HEK293T (cell line): ENCODE results near the gene SLC66A2.

ENCODE experiments used
- CTCF ChIA-PET: fragments of 350-600 bp; formaldehyde crosslinking; extraction: SDS; loops from one replicate; lab custom pipeline; 2021; ENCODE audit warnings: antibody characterized with exemption, inconsistent platforms; lab: Yijun Ruan, JAX
- POLR2A ChIA-PET: fragments of 350-600 bp; formaldehyde crosslinking; extraction: SDS; loops from one replicate; lab custom pipeline; 2020; ENCODE audit warnings: antibody characterized with exemption, inconsistent platforms; lab: Yijun Ruan, JAX
- DNase-seq: peaks from one replicate; pipeline ENCODE4 v3.0.0; 2012; ENCODE audit warnings: mixed read lengths; ENCODE audit errors: extremely low spot score
- ARNT ChIP-seq: fragments of 450-650 bp; IDR thresholded peaks from 2 replicates; pipeline ENCODE4 v1.6.1; 2017; ENCODE audit warnings: mild to moderate bottlenecking
- BHLHE40 ChIP-seq: fragments of 450-650 bp; IDR thresholded peaks from 2 replicates; pipeline ENCODE4 v1.6.1; 2016; ENCODE audit warnings: mild to moderate bottlenecking, moderate library complexity, borderline replicate concordance
- CTBP1 ChIP-seq: fragments of 450-650 bp; IDR thresholded peaks from 2 replicates; pipeline ENCODE4 v1.6.1; 2016; ENCODE audit warnings: borderline replicate concordance
- ELF4 ChIP-seq: fragments of 450-650 bp; IDR thresholded peaks from 2 replicates; pipeline ENCODE4 v1.6.1; 2017; ENCODE audit warnings: antibody characterized with exemption
- FOXA1 ChIP-seq: fragments of 450-650 bp; IDR thresholded peaks from 2 replicates; pipeline ENCODE4 v1.6.1; 2016; ENCODE audit warnings: mild to moderate bottlenecking
- FOXK2 ChIP-seq: fragments of 450-650 bp; IDR thresholded peaks from 2 replicates; pipeline ENCODE4 v1.6.1; 2016; ENCODE audit warnings: mild to moderate bottlenecking
- FOXM1 ChIP-seq: fragments of 450-650 bp; IDR thresholded peaks from 2 replicates; pipeline ENCODE4 v1.6.1; 2017; ENCODE audit warnings: mild to moderate bottlenecking, borderline replicate concordance
- HDGF ChIP-seq: fragments of 450-650 bp; IDR thresholded peaks from 2 replicates; pipeline ENCODE4 v1.6.1; 2017; ENCODE audit warnings: antibody characterized with exemption, borderline replicate concordance
- L3MBTL2 ChIP-seq: fragments of 450-650 bp; conservative IDR thresholded peaks from 2 replicates; pipeline ENCODE4 v1.6.1; 2016; ENCODE audit warnings: mild to moderate bottlenecking
- LEF1 ChIP-seq: fragments of 450-650 bp; IDR thresholded peaks from 2 replicates; pipeline ENCODE4 v1.6.1; 2017; ENCODE audit warnings: mild to moderate bottlenecking, borderline replicate concordance
- NFRKB ChIP-seq: fragments of 450-650 bp; IDR thresholded peaks from 2 replicates; pipeline ENCODE4 v1.6.1; 2016; ENCODE audit warnings: mild to moderate bottlenecking, moderate library complexity
- SP1 ChIP-seq: fragments of 450-650 bp; IDR thresholded peaks from 2 replicates; pipeline ENCODE4 v1.6.1; 2017
- SUZ12 ChIP-seq: fragments of 450-650 bp; IDR thresholded peaks from 2 replicates; pipeline ENCODE4 v1.6.1; 2016; ENCODE audit warnings: mild to moderate bottlenecking
- TARDBP ChIP-seq: fragments of 450-650 bp; IDR thresholded peaks from 2 replicates; pipeline ENCODE4 v1.6.1; 2016
- ZNF384 ChIP-seq: fragments of 450-650 bp; IDR thresholded peaks from 2 replicates; pipeline ENCODE4 v1.6.1; 2016
- TF ChIP-seq, protein P1 (sequence below): fragments of 450-650 bp; IDR thresholded peaks from 2 replicates; pipeline ENCODE4 v1.6.1; 2016

The SLC66A2 gene

DNA sequence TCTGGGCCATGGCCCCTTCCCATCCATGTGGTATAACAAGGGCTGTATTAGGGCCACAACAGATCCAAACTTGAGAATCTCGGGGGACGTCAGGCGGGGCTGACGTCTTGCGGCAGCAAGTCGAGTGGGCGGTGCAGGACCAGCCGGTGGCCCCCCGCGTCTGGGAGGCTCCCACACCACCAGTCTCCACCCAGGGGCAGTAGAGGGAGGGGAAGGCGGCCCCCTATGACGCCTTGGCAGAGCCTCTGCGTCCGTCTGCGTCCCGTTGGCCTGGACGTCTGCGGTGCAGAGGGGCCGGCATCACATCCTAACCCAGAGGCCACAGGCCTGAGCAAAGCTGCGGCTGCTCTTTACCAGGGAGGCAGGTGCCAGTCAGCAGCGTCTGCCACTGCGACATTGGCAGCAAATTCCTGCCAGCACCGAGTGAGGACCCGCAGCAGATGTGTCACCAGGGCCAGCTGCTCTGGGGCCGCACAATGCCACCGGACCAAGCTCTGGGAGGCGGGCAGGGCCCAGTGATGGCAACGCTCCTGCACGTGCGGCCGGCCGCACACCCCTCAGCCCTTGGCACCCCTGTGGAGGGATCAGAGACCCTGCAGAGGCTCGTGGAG lies 79.9 kb downstream of the SLC66A2 start:
- TF ChIP-seq ZNF384 (no peak), FOXM1 (no peak), ELF4 (no peak), LEF1 (no peak), SUZ12 (no peak), L3MBTL2 (no peak), BHLHE40 (no peak), TARDBP (no peak), SP1 (no peak), FOXK2 (no peak), NFRKB (no peak), CTBP1 (no peak), ARNT (no peak), FOXA1 (no peak)
- TF ChIP-seq, protein P1, sequence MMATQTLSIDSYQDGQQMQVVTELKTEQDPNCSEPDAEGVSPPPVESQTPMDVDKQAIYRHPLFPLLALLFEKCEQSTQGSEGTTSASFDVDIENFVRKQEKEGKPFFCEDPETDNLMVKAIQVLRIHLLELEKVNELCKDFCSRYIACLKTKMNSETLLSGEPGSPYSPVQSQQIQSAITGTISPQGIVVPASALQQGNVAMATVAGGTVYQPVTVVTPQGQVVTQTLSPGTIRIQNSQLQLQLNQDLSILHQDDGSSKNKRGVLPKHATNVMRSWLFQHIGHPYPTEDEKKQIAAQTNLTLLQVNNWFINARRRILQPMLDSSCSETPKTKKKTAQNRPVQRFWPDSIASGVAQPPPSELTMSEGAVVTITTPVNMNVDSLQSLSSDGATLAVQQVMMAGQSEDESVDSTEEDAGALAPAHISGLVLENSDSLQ, result no peak
- ChIA-PET POLR2A (no interaction called here), CTCF (no interaction called here)
- DNase-seq, result no peak

DNA sequence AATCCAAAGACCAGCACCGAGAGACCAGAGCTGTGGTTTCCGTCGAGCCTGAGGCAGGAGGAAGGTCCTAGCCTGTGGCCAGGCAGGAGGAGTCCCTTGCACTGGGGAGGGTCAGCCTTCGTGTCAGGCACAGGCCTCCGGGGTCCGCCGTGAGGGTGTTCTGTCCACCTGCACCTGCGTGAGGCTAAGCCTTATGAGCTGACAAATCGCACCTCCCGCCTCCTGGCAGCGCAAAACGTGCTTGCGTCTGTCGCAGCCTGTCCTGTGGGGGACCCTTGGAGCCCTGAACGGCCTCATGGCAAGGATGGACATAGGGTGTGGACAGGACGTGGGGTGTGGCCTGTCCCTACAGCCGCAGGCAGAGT lies 80.4 kb downstream of the SLC66A2 start:
- DNase-seq, result no peak
- ChIA-PET POLR2A (no interaction called here), CTCF (no interaction called here)
- TF ChIP-seq BHLHE40 (no peak), FOXK2 (no peak), SP1 (no peak), TARDBP (no peak), HDGF (no peak), NFRKB (no peak), ZNF384 (no peak), ARNT (no peak), ELF4 (no peak), LEF1 (no peak), L3MBTL2 (no peak), FOXA1 (no peak), CTBP1 (no peak), SUZ12 (no peak), FOXM1 (no peak)
- TF ChIP-seq, protein P1, result no peak

DNA sequence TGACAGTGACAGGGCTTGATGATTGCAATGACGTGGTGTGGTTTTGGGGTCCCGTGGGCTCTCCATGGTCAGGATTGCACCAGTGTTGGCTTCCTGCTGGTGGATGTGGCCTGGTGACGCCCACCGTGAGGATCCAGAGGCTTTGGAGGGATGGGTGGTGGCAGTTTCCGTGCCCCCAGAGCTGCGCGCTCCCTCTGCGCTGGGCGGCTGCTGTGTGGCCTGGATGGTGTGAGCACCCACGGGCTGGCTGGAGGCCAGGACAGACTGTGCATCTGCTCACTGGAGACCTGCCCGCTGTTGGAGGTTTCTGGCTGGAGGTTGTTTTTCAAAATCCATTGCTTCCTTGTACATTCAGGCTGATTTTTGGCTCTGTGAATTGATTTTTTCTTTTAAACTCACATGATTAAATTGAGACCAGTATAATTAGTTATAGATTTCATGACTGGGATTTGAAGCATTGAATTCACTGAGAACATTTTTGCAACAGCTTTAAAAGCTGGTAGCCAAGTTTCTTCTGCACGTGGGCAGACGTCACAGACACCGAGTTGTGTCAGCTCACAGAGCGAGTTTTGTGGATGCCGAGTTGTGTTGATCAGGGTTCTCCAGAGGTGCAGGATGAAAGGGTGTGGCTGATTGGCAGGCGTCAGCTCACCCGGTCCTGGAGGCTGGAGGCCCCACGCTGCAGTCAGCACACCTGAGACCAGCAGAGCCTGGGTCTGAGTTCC lies 81.0 kb downstream of the SLC66A2 start:
- CTCF ChIA-PET, result no interaction called here
- TF ChIP-seq, protein P1, result no peak
- TF ChIP-seq L3MBTL2, result no peak
- no peak for TF ChIP-seq ELF4
- TF ChIP-seq SUZ12, result no peak
- POLR2A ChIA-PET, result no interaction called here
- no peak for DNase-seq

DNA sequence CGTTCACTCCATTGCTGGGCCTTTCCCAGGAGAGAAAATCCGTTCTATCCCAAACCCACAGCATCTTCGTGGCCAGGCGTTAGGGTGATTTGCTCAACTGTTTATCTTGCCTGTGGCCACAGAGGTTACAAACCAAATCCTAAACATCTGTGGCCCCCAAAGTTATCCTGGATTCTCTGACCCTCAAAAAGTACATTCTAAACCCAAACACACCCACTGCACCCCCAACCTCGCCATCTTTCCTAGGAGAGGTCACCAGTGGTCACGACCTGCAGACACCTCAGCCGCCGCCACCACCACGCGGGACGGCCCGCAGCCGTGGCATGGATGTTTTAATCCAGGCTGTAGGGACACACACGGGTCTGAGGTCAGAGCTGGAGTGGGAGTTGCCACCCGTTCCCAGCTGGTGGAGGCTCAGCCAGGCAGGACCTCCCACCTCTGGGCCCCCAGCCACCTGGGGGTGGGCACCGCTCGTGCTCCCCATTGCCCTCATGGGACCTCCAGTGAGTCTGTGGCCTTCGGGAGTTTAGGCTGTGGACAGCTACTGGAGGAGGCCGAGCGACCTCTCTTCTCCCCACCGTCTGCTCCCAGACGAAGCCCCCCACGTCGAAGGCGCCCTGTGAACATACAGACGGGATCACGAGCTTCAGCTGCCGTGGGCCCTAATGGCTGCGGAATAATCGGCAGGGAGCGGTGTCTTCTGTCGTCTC lies 81.7 kb downstream of the SLC66A2 start:
- ChIA-PET CTCF (no interaction called here), POLR2A (no interaction called here)
- no peak for DNase-seq
- TF ChIP-seq FOXM1, result no peak
- no peak for TF ChIP-seq SP1
- TF ChIP-seq ELF4, result no peak
- TF ChIP-seq FOXK2, result no peak
- TF ChIP-seq L3MBTL2, result no peak
- TF ChIP-seq, protein P1, result no peak
- no peak for TF ChIP-seq TARDBP
- no peak for TF ChIP-seq LEF1
- no peak for TF ChIP-seq ARNT
- no peak for TF ChIP-seq SUZ12
- no peak for TF ChIP-seq BHLHE40
- no peak for TF ChIP-seq HDGF
- TF ChIP-seq ZNF384, result no peak
- TF ChIP-seq NFRKB, result no peak
- TF ChIP-seq CTBP1, result no peak
- TF ChIP-seq FOXA1, result no peak

DNA sequence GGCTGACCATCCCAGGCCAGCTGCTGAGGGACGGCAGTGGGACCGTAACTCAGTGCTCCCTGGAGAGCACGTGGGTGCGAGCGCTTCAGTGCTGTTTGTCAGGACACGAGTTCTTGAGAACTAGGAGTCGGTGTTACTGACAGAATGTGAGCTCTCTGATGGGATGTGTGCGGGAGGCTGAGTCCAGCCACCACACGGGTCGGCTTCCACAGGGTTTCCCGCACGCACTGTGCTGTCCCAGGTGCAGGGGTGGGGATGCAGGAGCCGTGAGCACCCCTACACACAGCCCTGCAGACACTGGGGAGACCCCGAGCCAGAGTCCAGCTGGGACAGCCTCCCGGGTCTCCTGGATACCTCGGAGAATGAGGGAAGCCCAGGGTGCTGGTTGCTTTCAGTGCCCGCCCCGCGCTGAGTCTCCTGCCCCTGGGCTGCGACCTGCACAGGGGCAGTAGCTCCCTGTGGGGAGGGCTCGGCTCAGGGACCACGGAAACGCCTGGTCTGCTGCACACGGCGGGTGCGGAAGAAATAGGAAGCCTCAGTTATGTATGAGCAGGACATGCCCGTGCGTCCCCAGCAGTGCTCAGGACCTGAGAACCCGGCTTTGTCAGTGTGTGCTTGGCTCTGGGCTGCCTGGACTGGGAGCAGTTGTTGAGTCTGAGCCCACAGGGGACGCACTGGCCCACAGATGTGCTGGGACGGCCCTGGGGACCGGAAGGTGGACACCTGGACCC lies 82.5 kb downstream of the SLC66A2 start:
- CTCF ChIA-PET, result no interaction called here
- DNase-seq, result no peak
- POLR2A ChIA-PET, result no interaction called here
- TF ChIP-seq LEF1, result no peak
- no peak for TF ChIP-seq ARNT
- no peak for TF ChIP-seq L3MBTL2
- no peak for TF ChIP-seq CTBP1
- no peak for TF ChIP-seq TARDBP
- TF ChIP-seq ZNF384, result no peak
